Head of caudate nucleus (tissue), 42 donors: ENCODE data around the gene PSMA5.

Source experiments
- DNase-seq, 42 donors: peaks; one replicate each; pipeline versions ENCODE4 v3.0.0 to v3.0.0-alpha.2; 2020 to 2021; ENCODE audit warnings: mixed read lengths in 7 of 42
- intact Hi-C: fragments of 100-400 bp; cut with DNase I; formaldehyde crosslinking; loops from one replicate; pipeline ENCODE4 v1.15.0; 2022

The PSMA5 gene

GRCh38 chr1:109350182-109350581 is 76.1 kb downstream of the PSMA5 start:
- intact Hi-C loops = no loop called here
- no peak for DNase-seq
